Activated naive CD4-positive, alpha-beta T cell treated with anti-CD3 and anti-CD28 coated beads, Interleukin-2, amount 50 U/mL, for 16 hours (primary cell): ENCODE data around the gene DYNC1LI2.
A peak's percentile ranks its signal among the peaks of the same experiment; 100 is the strongest.

Experiments
- DNase-seq: peaks from one replicate; pipeline ENCODE4 v3.0.0-alpha.2; 2020

The DYNC1LI2 gene

DNA sequence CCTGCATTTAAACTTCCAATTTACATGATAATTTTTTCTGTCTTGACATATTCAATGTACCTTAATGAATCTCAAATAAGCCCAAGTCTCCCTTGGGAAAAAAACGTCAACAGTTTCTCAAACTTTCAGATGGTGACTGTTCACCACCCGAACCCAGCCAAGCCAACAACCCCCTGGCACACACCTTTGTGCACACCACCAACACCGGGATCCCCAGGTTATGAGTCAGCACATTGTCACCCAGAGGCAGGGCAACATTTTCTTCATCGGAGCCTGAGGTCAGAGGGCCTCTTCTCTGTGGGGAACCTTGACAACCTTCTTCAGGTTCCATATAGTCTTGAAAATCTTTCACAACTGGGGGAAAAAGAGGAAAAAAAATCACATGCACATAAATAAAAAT, 15.5 kb downstream of the DYNC1LI2 start:
- no peak for DNase-seq

GRCh38 chr16:66731101-66731500, 20.3 kb downstream of the DYNC1LI2 start:
- DNase-seq, result no peak

- DNase-seq, result no peak
Observed at GRCh38 chr16:66728804-66729203, 22.6 kb downstream of the DYNC1LI2 start.

- DNase-seq, result no peak
Observed at GRCh38 chr16:66728117-66728787, 23.2 kb downstream of the DYNC1LI2 start.

- no peak for DNase-seq
Observed at GRCh38 chr16:66720766-66721165, 30.6 kb downstream of the DYNC1LI2 start.

DNA sequence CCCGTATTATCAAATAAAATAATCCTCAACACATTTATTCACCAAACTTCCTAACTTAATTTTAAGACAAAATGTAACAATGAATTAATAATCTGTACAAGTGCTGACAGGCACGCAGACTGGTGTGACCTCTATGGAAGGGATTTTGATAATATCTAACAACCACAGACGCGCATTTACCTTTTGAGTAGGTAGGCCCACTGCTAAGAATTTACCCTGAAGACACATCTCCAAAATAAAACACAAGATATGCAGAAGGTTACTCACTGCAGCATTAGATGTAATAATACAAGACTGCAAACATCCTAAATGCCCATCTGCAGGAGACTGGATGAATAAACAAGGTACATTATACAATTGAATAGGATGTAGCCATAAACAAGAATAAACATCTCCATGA, 32.2 kb downstream of the DYNC1LI2 start:
- no peak for DNase-seq

GRCh38 chr16:66717776-66718175, 33.6 kb downstream of the DYNC1LI2 start:
- DNase-seq, result no peak

- peak; percentile 14 for DNase-seq
Observed at GRCh38 chr16:66717112-66717675, 34.2 kb downstream of the DYNC1LI2 start.

DNA sequence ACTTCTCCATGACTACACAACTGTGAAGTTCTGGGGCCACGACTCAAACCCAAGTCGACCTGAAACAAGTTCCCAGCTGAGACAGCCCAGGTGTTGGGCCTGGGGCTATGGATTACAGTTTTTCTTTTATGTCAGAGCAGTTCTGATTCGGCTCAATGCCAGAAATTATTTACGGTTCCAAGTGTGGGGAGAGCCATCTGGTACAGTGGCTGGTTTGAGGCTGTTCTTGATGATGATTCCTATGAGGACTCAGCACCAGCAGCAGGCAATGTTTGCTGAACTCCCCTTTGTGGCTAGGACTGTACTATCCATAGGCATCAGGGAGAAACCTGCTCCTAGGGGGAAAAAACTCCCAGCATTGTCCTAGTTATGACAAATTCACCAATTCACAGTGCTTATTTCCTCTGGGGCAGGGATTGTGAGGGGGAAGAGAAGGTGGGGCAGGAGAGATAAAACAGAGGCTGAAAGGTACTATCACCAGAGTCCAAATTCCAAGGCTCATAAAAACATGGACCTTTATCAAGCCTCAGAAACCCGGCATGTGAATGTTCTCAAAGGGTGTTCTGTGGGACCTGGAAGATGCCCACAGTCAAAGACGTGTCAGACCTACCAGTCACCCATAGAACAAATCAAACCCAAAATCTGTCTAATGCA, 36.6 kb downstream of the DYNC1LI2 start:
- DNase-seq, result no peak

- no peak for DNase-seq
Observed at GRCh38 chr16:66714062-66714461, 37.3 kb downstream of the DYNC1LI2 start.

DNA sequence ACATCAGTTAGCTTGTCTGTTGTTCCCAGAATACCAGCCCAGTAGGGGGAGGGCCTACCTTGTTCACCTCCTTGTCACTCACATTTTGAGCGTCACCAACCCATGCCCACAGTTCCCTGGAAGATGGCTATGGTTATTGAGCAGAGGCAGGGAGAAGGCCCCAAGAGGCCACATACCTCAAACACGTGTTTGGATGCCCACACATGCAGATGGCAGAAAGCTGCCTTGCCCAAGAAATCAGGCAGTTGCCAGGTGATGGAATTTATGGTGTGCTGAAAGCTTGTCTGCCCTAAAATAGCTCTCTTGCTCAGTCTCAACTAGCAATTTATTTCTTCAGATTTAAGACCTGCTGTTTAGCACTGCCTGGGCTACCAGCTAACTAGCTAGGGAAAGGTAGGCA, 38.3 kb downstream of the DYNC1LI2 start:
- no peak for DNase-seq

- DNase-seq, result no peak
Observed at GRCh38 chr16:66712512-66712911, 38.9 kb downstream of the DYNC1LI2 start.

DNA sequence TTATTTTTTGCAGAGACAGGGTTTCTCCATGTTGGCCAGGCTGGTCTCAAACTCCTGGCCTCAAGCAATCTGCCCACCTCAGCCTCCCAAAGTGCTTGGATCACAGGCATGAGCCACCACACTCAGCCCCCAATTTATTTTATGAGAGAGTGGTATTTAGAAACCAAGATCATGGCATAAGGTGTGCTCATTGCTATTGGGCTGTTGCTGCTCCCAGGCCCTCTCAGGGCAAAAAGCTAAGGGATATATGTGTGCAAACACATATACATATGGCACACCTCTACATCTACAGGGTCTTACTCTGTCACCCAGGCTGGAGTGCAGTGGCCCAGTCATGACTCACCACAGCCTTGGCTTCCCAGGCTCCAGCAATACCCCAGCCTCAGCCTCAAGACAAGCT, 39.8 kb downstream of the DYNC1LI2 start:
- DNase-seq, result no peak

- no peak for DNase-seq
Observed at GRCh38 chr16:66706506-66706880, 44.9 kb downstream of the DYNC1LI2 start.

GRCh38 chr16:66705790-66706505, 45.5 kb downstream of the DYNC1LI2 start:
- no peak for DNase-seq

DNA sequence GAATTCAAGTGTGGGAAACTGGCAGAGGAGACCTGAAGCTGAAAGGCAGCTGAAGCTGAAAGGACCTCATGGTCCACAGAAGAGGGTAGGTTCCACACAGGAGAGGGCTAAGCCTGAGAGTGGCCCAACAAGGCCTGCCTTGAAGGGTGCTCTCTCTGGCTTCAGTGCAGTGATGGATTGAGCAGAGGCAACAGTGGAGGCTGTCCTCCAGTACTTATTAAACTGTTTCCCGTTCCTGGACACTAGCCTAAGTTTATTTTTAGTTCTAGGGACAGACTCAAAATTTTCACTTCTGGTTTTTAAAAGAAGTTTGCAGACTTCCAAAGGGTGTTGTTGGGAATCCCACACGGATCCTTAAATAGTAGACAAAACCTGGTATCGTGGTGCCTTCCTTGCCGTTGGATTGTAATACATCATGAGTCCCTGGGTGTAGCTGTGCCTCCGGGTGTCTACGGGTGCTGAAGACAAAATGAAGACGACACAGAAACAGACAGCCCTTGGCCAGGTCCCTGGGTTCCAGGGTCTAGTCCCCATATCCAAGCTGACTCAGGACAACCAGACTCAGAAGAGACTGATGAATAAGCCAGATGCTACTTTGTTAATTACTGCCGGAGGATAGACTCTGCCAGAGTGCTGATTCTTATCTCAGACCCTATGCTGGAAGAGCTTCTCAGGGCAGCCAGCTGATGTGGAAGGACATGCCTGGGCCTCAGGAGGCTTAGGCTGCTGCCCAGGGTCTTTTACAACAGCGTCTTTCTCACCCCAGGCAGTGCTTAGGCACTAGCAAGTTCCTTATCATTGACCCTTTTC, 47.8 kb downstream of the DYNC1LI2 start:
- DNase-seq, result no peak

GRCh38 chr16:66701516-66701915, 49.9 kb downstream of the DYNC1LI2 start:
- DNase-seq, result no peak

DNA sequence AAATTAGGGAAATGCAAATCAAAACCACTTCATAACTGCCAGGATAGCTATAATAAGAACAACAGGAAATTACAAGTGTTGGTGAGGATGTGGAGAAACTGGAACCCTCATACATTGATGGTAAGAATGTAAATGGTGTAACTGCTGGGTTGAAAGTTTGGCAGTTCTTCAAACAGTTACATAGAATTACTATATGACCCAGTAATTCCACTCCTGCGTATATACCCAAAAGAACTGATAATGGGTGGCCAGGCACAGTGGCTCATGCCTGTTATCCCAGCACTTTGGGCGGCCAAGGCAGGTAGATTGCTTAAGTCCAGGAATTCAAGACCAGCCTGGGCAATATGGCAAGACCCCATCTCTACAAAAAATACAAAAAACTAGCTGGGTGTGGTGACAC, 50.4 kb downstream of the DYNC1LI2 start:
- no peak for DNase-seq

GRCh38 chr16:66699898-66700297, 51.5 kb downstream of the DYNC1LI2 start:
- DNase-seq, result no peak

DNA sequence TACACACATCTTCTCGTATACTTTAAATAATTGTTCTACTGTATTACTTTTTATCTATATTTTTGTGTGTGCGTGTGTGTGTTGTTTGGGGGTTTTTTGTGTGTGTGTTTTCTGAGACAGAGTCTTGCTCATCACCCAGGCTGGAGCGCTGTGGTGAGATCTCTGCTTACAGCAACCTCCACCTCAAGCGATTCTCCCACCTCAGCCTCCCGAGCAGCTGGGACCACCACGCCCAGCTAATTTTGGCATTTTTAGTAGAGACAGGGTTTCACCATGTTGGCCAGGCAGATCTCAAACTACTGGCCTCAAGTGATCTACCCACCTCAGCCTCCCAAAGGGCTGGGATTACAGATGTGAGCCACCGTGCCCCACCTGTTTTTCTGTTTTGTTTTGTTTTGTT, 53.4 kb downstream of the DYNC1LI2 start:
- no peak for DNase-seq

GRCh38 chr16:66696669-66697630, 54.5 kb downstream of the DYNC1LI2 start, which contains the start of gene CMTM4:
Gene CMTM4, minus strand, starts transcription at chr16:66696743. Its CDS starts 218 bp downstream, at chr16:66696525.
- DNase-seq, result peak; percentile 73
